Measurements from ENCODE around the gene OR5B21.
A peak's percentile ranks its signal among the peaks of the same experiment; 100 is the strongest.

OR5B21 gene

GRCh38 chr11:58508005-58508404 is at the start of gene OR5B21:
Gene OR5B21, minus strand, starts transcription at chr11:58508105. Its CDS starts 0 bp downstream, at chr11:58508105.
- no peak for DNase-seq (ENCODE audit: low spot score)

DNA sequence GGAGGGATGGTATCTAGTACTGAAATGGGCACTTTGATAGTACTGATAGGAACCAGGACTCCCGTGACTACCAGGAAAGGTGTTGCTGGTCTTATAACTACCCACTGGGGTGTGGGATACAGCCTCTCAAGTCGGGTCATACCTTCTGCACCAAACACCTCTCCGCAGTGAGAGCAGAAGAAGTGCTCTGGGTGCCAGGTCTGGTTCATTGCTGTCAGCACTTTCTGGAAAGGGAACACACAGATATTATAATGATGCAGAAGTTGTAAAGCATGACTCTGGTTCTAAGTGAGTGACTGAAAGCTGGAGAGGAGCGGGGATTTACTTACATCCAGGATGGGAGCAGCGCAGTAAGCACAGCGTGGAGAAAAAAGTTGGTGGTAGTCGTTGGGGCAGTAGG is 41.7 kb upstream of the OR5B21 start:
- no peak for DNase-seq (ENCODE audit: low spot score)

GRCh38 chr11:58546841-58547240 is 38.9 kb upstream of the OR5B21 start:
- DNase-seq (ENCODE audit: low spot score) = no peak

- no peak for DNase-seq (ENCODE audit: low spot score)
These were observed 24.0 kb upstream of the OR5B21 start for GRCh38 chr11:58531865-58532341.

GRCh38 chr11:58530236-58530635 is 22.3 kb upstream of the OR5B21 start:
- no peak for DNase-seq (ENCODE audit: low spot score)

- DNase-seq (ENCODE audit: low spot score) = no peak
These were observed 19.5 kb upstream of the OR5B21 start for GRCh38 chr11:58527429-58527828.

- no peak for DNase-seq (ENCODE audit: low spot score)
These were observed 18.8 kb upstream of the OR5B21 start for GRCh38 chr11:58526721-58527120.

GRCh38 chr11:58525037-58525614 is 17.2 kb upstream of the OR5B21 start:
- DNase-seq (ENCODE audit: low spot score) = no peak

DNA sequence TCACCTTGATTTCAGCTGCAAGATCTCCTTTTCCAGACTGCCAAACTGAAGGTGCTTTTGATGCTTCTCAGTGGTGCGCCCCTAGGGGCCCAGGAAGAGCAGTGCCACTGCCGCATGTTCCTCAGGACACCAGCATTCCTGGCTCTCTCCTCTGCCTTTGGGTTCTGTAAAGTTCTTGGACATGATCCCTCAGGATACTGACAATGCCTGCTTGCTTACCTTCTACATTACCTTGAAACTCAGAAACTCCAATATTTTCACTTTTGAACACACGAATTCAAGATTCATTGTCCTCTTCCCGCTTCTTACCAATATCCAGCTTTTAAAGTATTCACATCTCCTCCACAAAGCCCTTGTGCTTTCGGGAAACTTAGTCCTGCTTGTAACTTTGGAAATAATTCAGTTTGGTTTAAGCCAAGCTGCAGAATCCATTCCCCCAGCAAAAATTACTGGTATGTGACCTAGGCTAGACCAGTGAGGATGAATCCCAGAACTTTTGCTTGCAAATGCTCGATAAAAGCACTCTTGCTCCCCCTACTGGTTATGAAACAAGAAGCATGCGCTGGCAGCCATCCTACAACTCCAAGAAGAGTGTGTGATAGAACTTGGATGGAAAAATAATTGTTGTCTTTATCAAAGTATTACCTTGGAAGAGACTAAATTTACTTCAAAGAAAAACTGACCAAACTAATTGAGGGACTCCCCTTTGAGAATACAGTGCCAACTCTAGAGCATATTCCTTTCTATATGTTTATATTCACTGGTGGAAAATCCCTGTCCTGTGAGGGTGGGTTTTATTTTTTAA is 16.5 kb upstream of the OR5B21 start:
- DNase-seq (ENCODE audit: low spot score) = peak; percentile 75

- DNase-seq (ENCODE audit: low spot score) = peak; percentile 58
These were observed 6.0 kb upstream of the OR5B21 start for GRCh38 chr11:58513747-58514367.

DNA sequence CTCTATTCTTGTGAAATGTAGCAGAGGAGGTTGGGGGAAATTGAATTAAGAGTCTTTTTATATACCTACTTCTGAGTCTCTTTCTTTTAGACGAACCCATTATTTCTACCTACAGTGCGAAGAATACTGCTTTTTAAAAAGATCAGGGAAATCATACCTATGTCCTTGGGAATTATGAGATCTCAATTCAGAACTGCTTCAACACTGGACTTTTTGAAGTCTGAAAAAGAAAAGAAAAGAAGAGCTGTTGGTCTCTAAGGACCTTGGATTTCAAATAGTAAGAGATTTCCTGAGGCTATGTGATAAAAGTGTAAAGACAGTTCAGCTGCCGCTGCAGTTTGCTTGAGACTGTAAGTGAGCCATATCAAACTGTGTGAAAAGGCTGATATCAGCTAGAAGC is 3.7 kb upstream of the OR5B21 start:
- DNase-seq (ENCODE audit: low spot score) = no peak

- DNase-seq (ENCODE audit: low spot score) = no peak
These were observed 1.8 kb upstream of the OR5B21 start for GRCh38 chr11:58509748-58510147.

GRCh38 chr11:58508814-58509213 is 909 bp upstream of the OR5B21 start:
- no peak for DNase-seq (ENCODE audit: low spot score)

DNA sequence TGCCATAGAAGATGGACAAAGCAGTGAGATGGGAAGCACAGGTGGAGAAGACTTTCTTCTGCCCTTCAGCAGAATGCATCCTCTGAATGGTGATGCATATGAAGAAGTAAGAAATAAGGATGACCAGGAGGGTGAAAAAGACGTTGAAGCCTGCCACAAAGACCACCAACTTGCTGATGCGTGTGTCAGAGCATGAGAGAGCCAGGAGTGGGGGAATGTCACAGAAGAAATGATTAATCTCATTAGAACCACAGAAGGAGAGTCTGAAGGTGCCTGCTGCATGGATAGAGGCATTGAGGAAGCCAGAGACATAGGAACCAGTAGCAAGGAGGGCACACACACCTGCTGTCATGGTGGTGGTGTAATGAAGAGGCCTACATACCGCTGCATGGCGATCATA is 550 bp downstream of the OR5B21 start:
- no peak for DNase-seq (ENCODE audit: low spot score)

- no peak for DNase-seq (ENCODE audit: low spot score)
These were observed 970 bp downstream of the OR5B21 start for GRCh38 chr11:58506935-58507334.

GRCh38 chr11:58505849-58506248 is 2.1 kb downstream of the OR5B21 start:
- DNase-seq (ENCODE audit: low spot score) = no peak

- DNase-seq (ENCODE audit: low spot score) = no peak
These were observed 3.7 kb downstream of the OR5B21 start for GRCh38 chr11:58504232-58504631.

GRCh38 chr11:58503361-58503856 is 4.5 kb downstream of the OR5B21 start:
- no peak for DNase-seq (ENCODE audit: low spot score)

DNA sequence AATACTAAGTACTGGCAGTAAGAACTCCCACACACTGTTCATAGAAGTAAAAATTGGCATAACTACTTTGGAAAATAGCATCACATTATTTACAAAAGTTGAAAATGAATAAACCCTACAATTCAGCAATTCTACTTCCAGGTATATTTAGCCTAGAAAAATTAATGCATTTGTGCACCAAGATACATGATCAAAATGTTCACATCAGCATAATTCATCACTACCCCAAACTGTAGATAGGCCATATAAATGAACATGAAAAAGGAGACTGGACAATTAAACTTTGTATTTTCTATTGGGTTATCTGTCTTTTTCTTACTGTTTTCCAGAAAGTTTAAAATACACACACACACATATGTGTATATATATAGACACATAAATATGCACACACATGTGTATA is 5.9 kb downstream of the OR5B21 start:
- no peak for DNase-seq (ENCODE audit: low spot score)

- no peak for DNase-seq (ENCODE audit: low spot score)
These were observed 9.4 kb downstream of the OR5B21 start for GRCh38 chr11:58498464-58498863.

DNA sequence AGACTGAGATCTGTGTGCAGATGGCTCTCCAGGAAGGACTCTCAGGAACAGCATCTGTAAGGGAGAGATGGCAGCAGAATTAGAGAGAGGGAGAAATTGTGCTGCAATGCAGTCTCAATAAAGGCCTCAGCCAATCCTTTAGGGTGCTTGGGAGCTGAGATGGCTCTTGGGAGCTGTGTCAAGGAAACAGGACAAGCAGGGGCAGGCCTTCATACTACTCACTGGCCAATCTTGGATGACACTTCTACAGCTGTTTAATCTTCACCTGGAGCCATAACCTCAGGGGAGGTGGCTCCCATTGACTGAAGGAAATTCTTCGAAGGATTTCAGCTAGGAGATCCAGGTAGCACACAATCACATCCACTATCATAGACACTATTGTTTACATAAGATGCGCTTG is 10.0 kb downstream of the OR5B21 start:
- DNase-seq (ENCODE audit: low spot score) = no peak

GRCh38 chr11:58495906-58496305 is 12.0 kb downstream of the OR5B21 start:
- no peak for DNase-seq (ENCODE audit: low spot score)

- DNase-seq (ENCODE audit: low spot score) = no peak
These were observed 13.8 kb downstream of the OR5B21 start for GRCh38 chr11:58494101-58494500.
